Measurements from ENCODE around the gene AP4B1.

Gene AP4B1

DNA sequence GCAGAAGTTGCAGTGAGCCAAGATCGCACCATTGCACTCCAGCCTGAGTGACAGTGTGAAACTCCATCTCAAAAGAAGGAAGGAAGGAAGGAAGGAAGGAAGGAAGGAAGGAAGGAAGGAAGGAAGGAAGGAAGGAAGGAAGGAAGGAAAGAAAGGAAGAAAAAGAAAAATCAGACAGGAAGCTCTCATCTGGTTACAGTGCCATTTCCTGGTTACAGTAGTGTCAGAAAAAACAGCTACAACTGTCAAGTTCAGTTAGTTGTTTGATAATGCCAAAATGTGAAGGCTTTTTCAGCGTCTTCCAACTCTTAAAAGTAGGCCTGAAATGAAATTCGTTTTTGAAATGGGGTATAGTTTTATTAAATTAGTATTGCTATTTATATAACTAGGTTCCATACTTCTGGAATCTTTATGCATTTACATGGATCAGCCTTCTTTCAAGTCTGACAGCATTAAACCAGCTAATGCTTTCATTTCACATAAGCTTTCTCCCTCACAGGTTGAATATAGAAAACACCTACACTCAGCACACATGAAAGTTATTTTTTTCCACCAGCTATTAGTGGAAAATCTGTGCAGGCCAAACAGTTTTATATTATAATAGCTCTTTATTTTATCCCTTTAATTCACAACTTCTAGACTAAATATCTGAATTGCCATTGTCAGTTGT lies 54.3 kb downstream of the AP4B1 start:
- H3K27ac ChIP-seq: no peak overlapping the region

DNA sequence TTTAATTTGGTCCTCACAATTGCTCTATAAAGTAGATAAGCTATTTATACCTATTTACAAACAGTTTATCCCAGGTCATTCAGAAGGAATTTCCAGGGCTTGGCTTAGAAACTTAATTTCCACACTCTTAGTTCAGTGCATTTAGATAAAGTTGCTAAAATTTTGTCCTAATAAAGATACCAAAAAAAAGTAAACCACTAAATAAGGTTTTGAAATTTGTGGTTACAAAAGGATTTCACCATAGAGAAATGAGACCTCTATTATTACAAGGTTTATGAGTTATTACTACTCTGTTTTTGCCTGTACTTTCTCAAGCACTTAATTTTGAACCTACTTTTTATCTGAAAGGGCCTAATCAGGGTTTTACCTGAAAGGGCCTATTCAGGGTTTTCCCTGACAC lies 55.5 kb downstream of the AP4B1 start:
- no peak overlapping the region for H3K27ac ChIP-seq
- TF ChIP-seq, protein P1, sequence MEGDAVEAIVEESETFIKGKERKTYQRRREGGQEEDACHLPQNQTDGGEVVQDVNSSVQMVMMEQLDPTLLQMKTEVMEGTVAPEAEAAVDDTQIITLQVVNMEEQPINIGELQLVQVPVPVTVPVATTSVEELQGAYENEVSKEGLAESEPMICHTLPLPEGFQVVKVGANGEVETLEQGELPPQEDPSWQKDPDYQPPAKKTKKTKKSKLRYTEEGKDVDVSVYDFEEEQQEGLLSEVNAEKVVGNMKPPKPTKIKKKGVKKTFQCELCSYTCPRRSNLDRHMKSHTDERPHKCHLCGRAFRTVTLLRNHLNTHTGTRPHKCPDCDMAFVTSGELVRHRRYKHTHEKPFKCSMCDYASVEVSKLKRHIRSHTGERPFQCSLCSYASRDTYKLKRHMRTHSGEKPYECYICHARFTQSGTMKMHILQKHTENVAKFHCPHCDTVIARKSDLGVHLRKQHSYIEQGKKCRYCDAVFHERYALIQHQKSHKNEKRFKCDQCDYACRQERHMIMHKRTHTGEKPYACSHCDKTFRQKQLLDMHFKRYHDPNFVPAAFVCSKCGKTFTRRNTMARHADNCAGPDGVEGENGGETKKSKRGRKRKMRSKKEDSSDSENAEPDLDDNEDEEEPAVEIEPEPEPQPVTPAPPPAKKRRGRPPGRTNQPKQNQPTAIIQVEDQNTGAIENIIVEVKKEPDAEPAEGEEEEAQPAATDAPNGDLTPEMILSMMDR (IDR thresholded peaks at IDR 0.05): no peak
- TF ChIP-seq ZFX (IDR thresholded peaks at IDR 0.05; ENCODE audit: borderline replicate concordance): no peak

More for the DNA sequence above, 54.3 kb downstream of the AP4B1 start:
- TF ChIP-seq ZFX (IDR thresholded peaks at IDR 0.05; ENCODE audit: borderline replicate concordance): no peak
- TF ChIP-seq, protein P1 (IDR thresholded peaks at IDR 0.05): no peak

DNA sequence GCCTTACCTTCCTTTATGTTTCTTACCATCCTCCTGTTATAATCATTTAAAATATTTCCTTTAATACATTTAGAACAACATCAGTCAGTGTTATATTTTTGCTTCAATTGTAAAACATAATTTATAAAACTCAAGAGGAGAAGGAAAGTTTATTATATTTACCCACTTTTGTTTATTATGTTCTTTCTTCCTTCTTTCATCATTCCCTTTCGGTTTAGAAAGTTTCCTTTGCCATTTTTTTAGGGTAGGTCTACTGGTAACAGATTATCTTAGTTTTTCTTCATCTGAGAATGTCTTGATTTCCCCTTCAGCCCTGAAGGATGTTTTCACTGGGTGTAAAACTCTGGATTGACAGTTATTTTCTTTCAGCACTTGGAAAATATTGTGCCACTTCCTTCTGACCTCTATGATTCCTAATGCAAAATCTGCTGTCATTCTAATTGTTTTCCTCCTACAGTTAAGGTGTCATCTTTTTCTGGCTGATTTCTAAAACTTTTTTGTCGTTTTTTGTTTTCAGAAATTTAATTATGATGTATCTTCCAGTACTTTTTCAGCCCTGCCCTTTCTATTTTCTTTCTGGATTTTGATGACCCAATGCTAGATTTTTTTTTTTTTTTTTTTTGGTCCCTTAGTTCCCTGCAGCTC lies 58.1 kb downstream of the AP4B1 start:
- TF ChIP-seq, protein P1 (IDR thresholded peaks at IDR 0.05): no peak
- no peak for TF ChIP-seq ZFX (IDR thresholded peaks at IDR 0.05; ENCODE audit: borderline replicate concordance)
- no peak overlapping the region for H3K27ac ChIP-seq

All from 22Rv1 (cell line).